WTC11 (cell line): Measurements from ENCODE around the gene RIPOR3. TPM values are rescaled to one million over a fixed set of nuclear protein-coding genes. Genes with fewer than 3 reads are reported as not detected.

Experiments used
- ATAC-seq: fragments of 200-7000 bp; cut with Tn5 transposase; 2 replicates; pipeline ENCODE4 v1.10.0; 2021; ENCODE audit warnings: mild to moderate bottlenecking, moderate library complexity
- CTCF ChIA-PET: fragments of 300-600 bp; sonication (Branson Sonifier 250); formaldehyde crosslinking; loops from one replicate; lab custom pipeline; 2021; ENCODE audit warnings: antibody characterized with exemption; lab: Charles Lee
- POLR2A ChIA-PET: fragments of 350-600 bp; sonication (Branson Sonifier 250); formaldehyde crosslinking; loops from one replicate; lab custom pipeline; 2021; ENCODE audit warnings: antibody characterized with exemption; lab: Charles Lee
- DNase-seq: peaks from one replicate; pipeline ENCODE4 v3.0.0; 2021; ENCODE audit warnings: low spot score
- H3K27ac Mint-ChIP-seq: 2 replicates; pipeline ENCODE4 v1.8.0; 2021; ENCODE audit warnings: mixed read lengths
- H3K27me3 Mint-ChIP-seq: 2 replicates; pipeline ENCODE4 v1.8.0; 2021; ENCODE audit warnings: low read depth, mild to moderate bottlenecking, moderate library complexity, mixed read lengths
- H3K36me3 Mint-ChIP-seq: 2 replicates; pipeline ENCODE4 v1.8.0; 2021; ENCODE audit warnings: mixed read lengths
- H3K4me1 Mint-ChIP-seq: 2 replicates; pipeline ENCODE4 v1.8.0; 2022; ENCODE audit warnings: mixed read lengths
- H3K4me3 Mint-ChIP-seq: 2 replicates; pipeline ENCODE4 v1.8.0; 2021; ENCODE audit warnings: mild to moderate bottlenecking, moderate library complexity, mixed read lengths
- H3K9me3 Mint-ChIP-seq: 2 replicates; pipeline ENCODE4 v1.8.0; 2021; ENCODE audit warnings: mixed read lengths
- EMX1 ChIP-seq: fragments of 250-450 bp; sonication (Bioruptor Pico); IDR thresholded peaks from 2 replicates; pipeline ENCODE4 v1.8.0; 2021; ENCODE audit warnings: mild to moderate bottlenecking
- FOXK1 ChIP-seq: sonication (generic); formaldehyde crosslinking; IDR thresholded peaks from 2 replicates; pipeline ENCODE4 v1.8.0; 2022; ENCODE audit warnings: mild to moderate bottlenecking, moderate library complexity, missing genetic modification reagents
- IRF2 ChIP-seq: sonication (generic); formaldehyde crosslinking; IDR thresholded peaks from 2 replicates; pipeline ENCODE4 v1.8.0; 2022; ENCODE audit warnings: low read depth, missing genetic modification reagents, borderline replicate concordance
- NFATC4 ChIP-seq: fragments of 250-450 bp; sonication (Bioruptor Pico); IDR thresholded peaks from 2 replicates; pipeline ENCODE4 v1.9.0; 2021; ENCODE audit warnings: mild to moderate bottlenecking
- NR2C2 ChIP-seq: sonication (generic); formaldehyde crosslinking; IDR thresholded peaks from 2 replicates; pipeline ENCODE4 v1.8.0; 2022; ENCODE audit warnings: mild to moderate bottlenecking, missing genetic modification reagents
- SP1 ChIP-seq: sonication (generic); formaldehyde crosslinking; conservative IDR thresholded peaks from 2 replicates; pipeline ENCODE4 v1.8.1; 2022; ENCODE audit warnings: missing genetic modification reagents
- TEAD1 ChIP-seq: sonication (generic); formaldehyde crosslinking; IDR thresholded peaks from 2 replicates; pipeline ENCODE4 v1.8.0; 2022; ENCODE audit warnings: mild to moderate bottlenecking, missing genetic modification reagents
- ZNF232 ChIP-seq: sonication (generic); formaldehyde crosslinking; IDR thresholded peaks from 2 replicates; pipeline ENCODE4 v1.8.0; 2022; ENCODE audit warnings: mild to moderate bottlenecking, missing genetic modification reagents
- ZNF416 ChIP-seq: fragments of 250-450 bp; sonication (Bioruptor Pico); IDR thresholded peaks from 2 replicates; pipeline ENCODE4 v1.9.0; 2021; ENCODE audit warnings: mild to moderate bottlenecking, inconsistent platforms
- total RNA-seq: library from RNA; stranded (reverse); gene quantifications from 3 replicates; pipeline ENCODE4 v1.2.3, GENCODE V29; 2021
- TF ChIP-seq, protein P1 (sequence below): sonication (generic); formaldehyde crosslinking; IDR thresholded peaks from 2 replicates; pipeline ENCODE4 v1.8.1; 2023; ENCODE audit warnings: mild to moderate bottlenecking, missing genetic modification reagents
- TF ChIP-seq, protein P2 (sequence below): sonication (generic); formaldehyde crosslinking; IDR thresholded peaks from 2 replicates; pipeline ENCODE4 v1.8.0; 2022; ENCODE audit warnings: mild to moderate bottlenecking, missing genetic modification reagents
- TF ChIP-seq, protein P3 (sequence below): fragments of 250-450 bp; sonication (Bioruptor Pico); IDR thresholded peaks from 2 replicates; pipeline ENCODE4 v1.9.0; 2021; ENCODE audit warnings: mild to moderate bottlenecking
- TF ChIP-seq, protein P4 (sequence below): sonication (generic); formaldehyde crosslinking; IDR thresholded peaks from 2 replicates; pipeline ENCODE4 v1.8.0; 2022; ENCODE audit warnings: mild to moderate bottlenecking, missing genetic modification reagents
- TF ChIP-seq, protein P5 (sequence below): sonication (generic); formaldehyde crosslinking; IDR thresholded peaks from 2 replicates; pipeline ENCODE4 v1.8.0; 2022; ENCODE audit warnings: missing genetic modification reagents
- TF ChIP-seq, protein P6 (sequence below): fragments of 250-450 bp; sonication (Bioruptor Pico); IDR thresholded peaks from 2 replicates; pipeline ENCODE4 v2.1.2; 2022; ENCODE audit warnings: mild to moderate bottlenecking, moderate library complexity
- TF ChIP-seq, protein P7 (sequence below): sonication (generic); formaldehyde crosslinking; IDR thresholded peaks from 2 replicates; pipeline ENCODE4 v1.8.1; 2023; ENCODE audit warnings: mild to moderate bottlenecking, missing genetic modification reagents, moderate library complexity

The RIPOR3 gene
- total RNA-seq, 1 experiment from 2014 or later: 6.5 TPM

DNA sequence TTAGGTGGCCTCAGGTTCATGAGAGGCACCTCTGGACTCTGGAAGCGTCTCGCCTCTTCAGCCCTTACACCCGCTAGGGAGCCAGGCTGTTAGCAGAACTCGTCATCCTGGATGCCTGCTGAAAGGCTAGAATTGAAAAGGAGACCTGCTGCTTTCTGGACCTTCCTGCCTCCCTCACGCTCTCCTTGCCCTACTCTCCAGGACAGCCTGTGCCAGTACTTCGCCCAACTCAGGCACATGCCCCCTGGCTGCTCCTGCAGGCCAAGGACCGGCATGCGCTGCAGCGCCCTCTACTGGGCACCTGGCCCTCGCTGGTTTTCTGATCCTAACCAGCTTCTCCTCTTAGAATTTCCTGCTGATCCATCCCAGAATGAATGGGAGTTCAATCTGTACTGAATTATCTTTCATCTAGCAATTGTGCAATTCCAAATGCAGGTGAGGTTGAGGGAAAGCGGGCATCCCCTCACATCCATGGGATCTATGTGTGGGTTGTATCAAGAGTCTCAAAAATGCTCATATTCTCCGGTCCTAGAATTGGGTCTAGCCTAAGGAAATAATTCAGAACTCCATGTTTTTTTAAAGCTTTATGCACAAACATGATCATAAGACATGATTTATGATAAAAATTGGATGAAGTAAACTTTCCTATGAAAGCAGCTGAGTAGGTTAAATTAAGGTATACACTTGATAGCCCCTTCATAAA, 103.2 kb downstream of the RIPOR3 start (continued):
- TF ChIP-seq, protein P1, sequence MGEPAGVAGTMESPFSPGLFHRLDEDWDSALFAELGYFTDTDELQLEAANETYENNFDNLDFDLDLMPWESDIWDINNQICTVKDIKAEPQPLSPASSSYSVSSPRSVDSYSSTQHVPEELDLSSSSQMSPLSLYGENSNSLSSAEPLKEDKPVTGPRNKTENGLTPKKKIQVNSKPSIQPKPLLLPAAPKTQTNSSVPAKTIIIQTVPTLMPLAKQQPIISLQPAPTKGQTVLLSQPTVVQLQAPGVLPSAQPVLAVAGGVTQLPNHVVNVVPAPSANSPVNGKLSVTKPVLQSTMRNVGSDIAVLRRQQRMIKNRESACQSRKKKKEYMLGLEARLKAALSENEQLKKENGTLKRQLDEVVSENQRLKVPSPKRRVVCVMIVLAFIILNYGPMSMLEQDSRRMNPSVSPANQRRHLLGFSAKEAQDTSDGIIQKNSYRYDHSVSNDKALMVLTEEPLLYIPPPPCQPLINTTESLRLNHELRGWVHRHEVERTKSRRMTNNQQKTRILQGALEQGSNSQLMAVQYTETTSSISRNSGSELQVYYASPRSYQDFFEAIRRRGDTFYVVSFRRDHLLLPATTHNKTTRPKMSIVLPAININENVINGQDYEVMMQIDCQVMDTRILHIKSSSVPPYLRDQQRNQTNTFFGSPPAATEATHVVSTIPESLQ (CRISPR knock-in tag): no peak

DNA sequence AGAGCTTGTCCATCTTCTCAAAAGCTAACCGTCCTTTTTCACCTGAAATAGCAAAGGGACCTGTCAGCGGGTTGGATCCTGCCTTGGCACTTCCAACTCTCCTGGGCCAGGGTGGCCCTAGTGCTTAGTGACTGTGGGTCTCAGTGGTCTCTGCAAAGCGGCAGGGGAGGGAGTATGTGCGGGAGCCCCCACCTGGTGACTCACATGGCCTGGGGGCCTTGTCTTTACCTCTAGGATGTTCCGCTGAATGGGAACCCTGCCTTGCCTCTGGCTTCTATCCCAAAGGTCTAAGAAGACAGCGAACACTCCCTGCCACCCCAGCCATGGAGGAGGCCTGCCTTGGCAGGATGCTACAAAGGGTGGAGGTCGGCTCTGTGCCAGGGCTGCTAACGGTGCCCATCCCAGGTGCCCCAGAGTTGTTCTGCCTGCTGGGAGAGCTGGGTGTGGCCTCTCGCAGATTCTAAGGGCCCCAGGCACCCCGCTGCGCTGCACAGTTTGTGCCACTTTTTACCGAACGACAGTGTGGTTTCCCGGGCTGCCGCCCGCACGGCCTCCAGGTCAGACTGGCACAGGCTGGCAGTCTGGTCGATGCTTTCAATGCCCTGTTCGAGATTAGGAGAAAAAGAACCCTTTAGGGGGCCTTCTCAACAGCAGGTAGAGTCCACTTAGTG, 103.9 kb downstream of the RIPOR3 start:
- no peak for ATAC-seq
- Mint-ChIP-seq H3K4me3 (no peak overlapping the region), H3K9me3 (no peaks in the 10 kb centered on the region), H3K4me1 (no peaks in the 10 kb centered on the region), H3K27me3 (no peaks in the 10 kb centered on the region), H3K27ac (no peak overlapping the region), H3K36me3 (peaks cover 13% of the 10 kb centered on the region)
- no peak for DNase-seq
- TF ChIP-seq, protein P2, sequence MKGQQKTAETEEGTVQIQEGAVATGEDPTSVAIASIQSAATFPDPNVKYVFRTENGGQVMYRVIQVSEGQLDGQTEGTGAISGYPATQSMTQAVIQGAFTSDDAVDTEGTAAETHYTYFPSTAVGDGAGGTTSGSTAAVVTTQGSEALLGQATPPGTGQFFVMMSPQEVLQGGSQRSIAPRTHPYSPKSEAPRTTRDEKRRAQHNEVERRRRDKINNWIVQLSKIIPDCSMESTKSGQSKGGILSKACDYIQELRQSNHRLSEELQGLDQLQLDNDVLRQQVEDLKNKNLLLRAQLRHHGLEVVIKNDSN (CRISPR knock-in tag): 0 out of 2 replicates have a peak, but pooled peaks have one; percentile 7
- TF ChIP-seq, protein P3, sequence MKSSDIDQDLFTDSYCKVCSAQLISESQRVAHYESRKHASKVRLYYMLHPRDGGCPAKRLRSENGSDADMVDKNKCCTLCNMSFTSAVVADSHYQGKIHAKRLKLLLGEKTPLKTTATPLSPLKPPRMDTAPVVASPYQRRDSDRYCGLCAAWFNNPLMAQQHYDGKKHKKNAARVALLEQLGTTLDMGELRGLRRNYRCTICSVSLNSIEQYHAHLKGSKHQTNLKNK (CRISPR knock-in tag): no peak
- ChIA-PET POLR2A (no interaction called here), CTCF (interaction anchor here (0.6 to 2.5 kb wide), 41 partner anchors 8 to 623 kb away, joined by 3 to 20 read pairs (median 4); partner anchors contain the start of genes BCAS4 and PTPN1)

DNA sequence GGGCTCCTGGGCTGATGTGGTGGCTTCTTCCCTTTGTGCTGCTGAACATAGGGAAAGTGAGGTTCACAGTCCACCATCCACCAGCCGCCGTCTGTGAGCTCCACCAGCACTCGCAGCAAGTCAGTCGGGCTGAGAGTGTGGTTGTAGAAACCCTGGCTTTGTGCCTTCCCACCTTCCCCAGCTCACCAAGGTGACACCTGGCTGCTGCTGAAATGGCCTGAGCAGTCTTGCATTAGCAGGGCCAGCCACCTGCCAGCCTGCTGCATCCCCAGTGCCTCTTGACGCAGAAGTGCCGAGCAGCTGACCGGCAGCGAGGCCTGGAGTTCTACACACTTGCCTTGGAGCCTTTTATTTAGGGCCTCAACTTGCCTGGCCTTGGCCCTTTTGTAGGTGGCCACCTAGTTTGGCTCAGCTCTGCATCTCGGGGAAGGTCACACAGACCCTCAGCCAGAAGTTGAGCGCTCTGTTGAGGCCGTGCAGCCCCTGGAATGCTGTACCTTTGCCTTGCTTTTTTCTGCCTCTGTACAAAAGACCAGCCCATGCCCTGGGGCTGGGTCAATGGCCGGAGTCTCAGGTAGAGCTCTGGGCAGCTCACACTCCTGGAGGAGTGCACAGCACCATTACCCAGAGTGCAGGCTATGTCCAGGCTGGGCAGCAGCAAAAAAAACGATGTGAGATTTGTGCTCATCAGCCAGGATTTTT, 104.7 kb downstream of the RIPOR3 start:
- H3K27me3 Mint-ChIP-seq: no peaks in the 10 kb centered on the region
- no peaks in the 10 kb centered on the region for H3K9me3 Mint-ChIP-seq
- ATAC-seq (no peak), DNase-seq (no peak)
- H3K27ac Mint-ChIP-seq: no peak overlapping the region
- CTCF ChIA-PET: interaction anchor here (0.5 to 1.2 kb wide), 9 partner anchors 11 to 1442 kb away, joined by 3 to 5 read pairs (median 3); no protein-coding TSS in a partner anchor
- no peaks in the 10 kb centered on the region for H3K4me1 Mint-ChIP-seq
- H3K36me3 Mint-ChIP-seq: peaks cover 13% of the 10 kb centered on the region
- no peak overlapping the region for H3K4me3 Mint-ChIP-seq
- POLR2A ChIA-PET: no interaction called here
- TF ChIP-seq, protein P4, sequence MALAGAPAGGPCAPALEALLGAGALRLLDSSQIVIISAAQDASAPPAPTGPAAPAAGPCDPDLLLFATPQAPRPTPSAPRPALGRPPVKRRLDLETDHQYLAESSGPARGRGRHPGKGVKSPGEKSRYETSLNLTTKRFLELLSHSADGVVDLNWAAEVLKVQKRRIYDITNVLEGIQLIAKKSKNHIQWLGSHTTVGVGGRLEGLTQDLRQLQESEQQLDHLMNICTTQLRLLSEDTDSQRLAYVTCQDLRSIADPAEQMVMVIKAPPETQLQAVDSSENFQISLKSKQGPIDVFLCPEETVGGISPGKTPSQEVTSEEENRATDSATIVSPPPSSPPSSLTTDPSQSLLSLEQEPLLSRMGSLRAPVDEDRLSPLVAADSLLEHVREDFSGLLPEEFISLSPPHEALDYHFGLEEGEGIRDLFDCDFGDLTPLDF: no peak
- no peak for TF ChIP-seq SP1 (CRISPR knock-in tag)
- TF ChIP-seq EMX1 (CRISPR knock-in tag): no peak
- no peak for TF ChIP-seq ZNF232 (CRISPR knock-in tag)
- TF ChIP-seq NR2C2: no peak
- TF ChIP-seq, protein P5, sequence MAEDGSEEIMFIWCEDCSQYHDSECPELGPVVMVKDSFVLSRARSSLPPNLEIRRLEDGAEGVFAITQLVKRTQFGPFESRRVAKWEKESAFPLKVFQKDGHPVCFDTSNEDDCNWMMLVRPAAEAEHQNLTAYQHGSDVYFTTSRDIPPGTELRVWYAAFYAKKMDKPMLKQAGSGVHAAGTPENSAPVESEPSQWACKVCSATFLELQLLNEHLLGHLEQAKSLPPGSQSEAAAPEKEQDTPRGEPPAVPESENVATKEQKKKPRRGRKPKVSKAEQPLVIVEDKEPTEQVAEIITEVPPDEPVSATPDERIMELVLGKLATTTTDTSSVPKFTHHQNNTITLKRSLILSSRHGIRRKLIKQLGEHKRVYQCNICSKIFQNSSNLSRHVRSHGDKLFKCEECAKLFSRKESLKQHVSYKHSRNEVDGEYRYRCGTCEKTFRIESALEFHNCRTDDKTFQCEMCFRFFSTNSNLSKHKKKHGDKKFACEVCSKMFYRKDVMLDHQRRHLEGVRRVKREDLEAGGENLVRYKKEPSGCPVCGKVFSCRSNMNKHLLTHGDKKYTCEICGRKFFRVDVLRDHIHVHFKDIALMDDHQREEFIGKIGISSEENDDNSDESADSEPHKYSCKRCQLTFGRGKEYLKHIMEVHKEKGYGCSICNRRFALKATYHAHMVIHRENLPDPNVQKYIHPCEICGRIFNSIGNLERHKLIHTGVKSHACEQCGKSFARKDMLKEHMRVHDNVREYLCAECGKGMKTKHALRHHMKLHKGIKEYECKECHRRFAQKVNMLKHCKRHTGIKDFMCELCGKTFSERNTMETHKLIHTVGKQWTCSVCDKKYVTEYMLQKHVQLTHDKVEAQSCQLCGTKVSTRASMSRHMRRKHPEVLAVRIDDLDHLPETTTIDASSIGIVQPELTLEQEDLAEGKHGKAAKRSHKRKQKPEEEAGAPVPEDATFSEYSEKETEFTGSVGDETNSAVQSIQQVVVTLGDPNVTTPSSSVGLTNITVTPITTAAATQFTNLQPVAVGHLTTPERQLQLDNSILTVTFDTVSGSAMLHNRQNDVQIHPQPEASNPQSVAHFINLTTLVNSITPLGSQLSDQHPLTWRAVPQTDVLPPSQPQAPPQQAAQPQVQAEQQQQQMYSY (CRISPR knock-in tag): no peak
- TF ChIP-seq TEAD1 (CRISPR knock-in tag): no peak
- TF ChIP-seq, protein P6, sequence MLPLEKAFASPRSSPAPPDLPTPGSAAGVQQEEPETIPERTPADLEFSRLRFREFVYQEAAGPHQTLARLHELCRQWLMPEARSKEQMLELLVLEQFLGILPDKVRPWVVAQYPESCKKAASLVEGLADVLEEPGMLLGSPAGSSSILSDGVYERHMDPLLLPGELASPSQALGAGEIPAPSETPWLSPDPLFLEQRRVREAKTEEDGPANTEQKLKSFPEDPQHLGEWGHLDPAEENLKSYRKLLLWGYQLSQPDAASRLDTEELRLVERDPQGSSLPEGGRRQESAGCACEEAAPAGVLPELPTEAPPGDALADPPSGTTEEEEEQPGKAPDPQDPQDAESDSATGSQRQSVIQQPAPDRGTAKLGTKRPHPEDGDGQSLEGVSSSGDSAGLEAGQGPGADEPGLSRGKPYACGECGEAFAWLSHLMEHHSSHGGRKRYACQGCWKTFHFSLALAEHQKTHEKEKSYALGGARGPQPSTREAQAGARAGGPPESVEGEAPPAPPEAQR (CRISPR knock-in tag): no peak
- TF ChIP-seq FOXK1 (CRISPR knock-in tag): no peak
- TF ChIP-seq NFATC4 (CRISPR knock-in tag): no peak
- TF ChIP-seq ZNF416 (CRISPR knock-in tag): no peak
- no peak for TF ChIP-seq IRF2
- TF ChIP-seq, protein P7, sequence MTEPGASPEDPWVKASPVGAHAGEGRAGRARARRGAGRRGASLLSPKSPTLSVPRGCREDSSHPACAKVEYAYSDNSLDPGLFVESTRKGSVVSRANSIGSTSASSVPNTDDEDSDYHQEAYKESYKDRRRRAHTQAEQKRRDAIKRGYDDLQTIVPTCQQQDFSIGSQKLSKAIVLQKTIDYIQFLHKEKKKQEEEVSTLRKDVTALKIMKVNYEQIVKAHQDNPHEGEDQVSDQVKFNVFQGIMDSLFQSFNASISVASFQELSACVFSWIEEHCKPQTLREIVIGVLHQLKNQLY (CRISPR knock-in tag): no peak
